GM12873 (cell line): ENCODE results near the gene NAE1.

ENCODE experiments used
- CTCF ChIP-seq: IDR thresholded peaks from 2 replicates; pipeline ENCODE4 v1.5.1; 2012; ENCODE audit warnings: low read depth, mild to moderate bottlenecking, moderate library complexity, low read length, control low read depth; ENCODE audit not compliant: insufficient read depth; ENCODE audit errors: missing control alignments

NAE1 gene

GRCh38 chr16:66871840-66872239 lies 41.1 kb upstream of the NAE1 start:
- TF ChIP-seq CTCF: no peak

- TF ChIP-seq CTCF: no peak
These were observed 38.6 kb upstream of the NAE1 start for GRCh38 chr16:66869424-66869823.

GRCh38 chr16:66863707-66864106 lies 32.9 kb upstream of the NAE1 start:
- no peak for TF ChIP-seq CTCF

- no peak for TF ChIP-seq CTCF
These were observed 31.3 kb upstream of the NAE1 start for GRCh38 chr16:66862023-66862520.

GRCh38 chr16:66859397-66860068 lies 28.8 kb upstream of the NAE1 start:
- TF ChIP-seq CTCF: no peak

GRCh38 chr16:66858740-66859396 lies 28.1 kb upstream of the NAE1 start:
- TF ChIP-seq CTCF: no peak

GRCh38 chr16:66857437-66857836 lies 26.7 kb upstream of the NAE1 start:
- TF ChIP-seq CTCF: no peak
